HG02943 (cell line): Measurements from ENCODE around the gene TTC21A.

Experiments
- ATAC-seq: cut with Tn5 transposase; IDR thresholded peaks from one replicate; pipeline ENCODE4 v1.9.1; 2021; ENCODE audit warnings: mild to moderate bottlenecking, low read depth, moderate library complexity; ENCODE audit not compliant: unreplicated experiment

TTC21A gene

GRCh38 chr3:39136533-39137434, 29.3 kb downstream of the TTC21A start:
- no peak for ATAC-seq

- ATAC-seq: no peak
Measured at GRCh38 chr3:39137435-39137936, 30.0 kb downstream of the TTC21A start.

- ATAC-seq: no peak
Measured at GRCh38 chr3:39137991-39138803, 30.7 kb downstream of the TTC21A start.

- ATAC-seq: no peak
Measured at GRCh38 chr3:39138804-39139415, 31.4 kb downstream of the TTC21A start.

GRCh38 chr3:39139442-39139841, 32.0 kb downstream of the TTC21A start:
- ATAC-seq: no peak

- no peak for ATAC-seq
Measured at GRCh38 chr3:39140341-39140971, 33.0 kb downstream of the TTC21A start.

- ATAC-seq: no peak
Measured at GRCh38 chr3:39141171-39141995, 33.9 kb downstream of the TTC21A start.

GRCh38 chr3:39142067-39142466, 34.6 kb downstream of the TTC21A start:
- no peak for ATAC-seq

GRCh38 chr3:39143051-39143885, 35.8 kb downstream of the TTC21A start:
- no peak for ATAC-seq

GRCh38 chr3:39144095-39144747, 36.7 kb downstream of the TTC21A start:
- no peak for ATAC-seq

GRCh38 chr3:39144748-39145380, 37.4 kb downstream of the TTC21A start:
- no peak for ATAC-seq

- no peak for ATAC-seq
Measured at GRCh38 chr3:39146083-39146501, 38.6 kb downstream of the TTC21A start.

- ATAC-seq: no peak
Measured at GRCh38 chr3:39146611-39147591, 39.4 kb downstream of the TTC21A start.

GRCh38 chr3:39147711-39148434, 40.4 kb downstream of the TTC21A start:
- no peak for ATAC-seq

- ATAC-seq: no peak
Measured at GRCh38 chr3:39148435-39149058, 41.1 kb downstream of the TTC21A start.
